ENCODE measurements around the gene VANGL1. TPM values are rescaled to one million over a fixed set of nuclear protein-coding genes. Genes with fewer than 3 reads are reported as not detected.
A peak's percentile ranks its signal among the peaks of the same experiment; 100 is the strongest.

Gene VANGL1
- total RNA-seq (10 to 100 TPM in 2 of 7 donors, 1 to 10 TPM in 5; 1.8 to 10.2 (median 8.8) TPM), polyA plus RNA-seq (10 to 100 TPM in 1 of 2 donors, 1 to 10 TPM in 1; 2.9 to 11.0 TPM)
- long read RNA-seq, donor 1, full-length matches to known transcripts: 33 of 38 reads
- long read RNA-seq, donor 1, partial matches to known transcripts: 1 of 38 reads
- long read RNA-seq, donor 1, other reads (novel, unspliced or antisense): 4 of 38 reads
- long read RNA-seq, donor 2, full-length matches to known transcripts: 1 of 1 reads
- long read RNA-seq, donor 2, partial matches to known transcripts: 0 of 1 reads
- long read RNA-seq, donor 2, other reads (novel, unspliced or antisense): 0 of 1 reads
- long read RNA-seq, donor 3, full-length matches to known transcripts: 6 of 13 reads
- long read RNA-seq, donor 3, partial matches to known transcripts: 0 of 13 reads
- long read RNA-seq, donor 3, other reads (novel, unspliced or antisense): 7 of 13 reads

GRCh38 chr1:115641762-115642167 lies at the start of gene VANGL1:
Gene VANGL1 (plus strand): TSS chr1:115641970. CDS start chr1:115651414, 9,444 bp downstream.
- peak; percentile 47 to 78 (median 70) for DNase-seq
- Histone ChIP-seq H3K9me3 (no peaks in the 10 kb centered on the region), H3K27ac (peak within 1 kb of the TSS in 1 of 2 donors; percentile 52), H3K4me3 (peak within 1 kb of the TSS; percentile 67), H3K27me3 (no peaks in the 10 kb centered on the region), H3K4me1 (ENCODE audit: insufficient read depth) (no peaks in the 10 kb centered on the region), H3K36me3 (no peaks in the 10 kb centered on the region)
- TF ChIP-seq CTCF (IDR thresholded peaks at IDR 0.05): no peak
- TF ChIP-seq POLR2A (IDR thresholded peaks at IDR 0.05): no peak
- no peak for TF ChIP-seq EP300 (IDR thresholded peaks at IDR 0.05)
- intact Hi-C loops (cut with DNase I): no loop called here
- 1 to 6% (median 1%) methylated on average over 20 to 61 of the region's 61 CpGs for WGBS, 3 donors

DNA sequence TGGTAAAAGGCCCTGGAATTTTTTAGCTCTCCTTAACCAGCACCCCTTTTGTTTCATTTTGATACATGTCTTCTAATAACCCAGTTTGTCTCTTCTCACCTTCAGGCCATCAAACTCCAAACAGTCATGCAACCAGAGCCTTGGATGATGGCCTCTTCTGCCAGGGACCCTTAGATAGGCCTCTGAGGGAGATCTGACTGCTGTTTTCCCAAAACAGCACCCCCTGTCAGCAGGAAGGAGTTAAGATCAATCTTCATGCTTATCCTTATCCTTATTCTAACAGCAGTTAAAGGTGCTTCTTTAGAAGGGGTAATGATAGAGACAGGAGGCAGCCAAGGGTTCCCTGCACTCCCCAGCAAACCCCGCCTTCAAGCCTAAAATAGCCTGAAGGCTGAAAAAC lies 49.5 kb upstream of the VANGL1 start:
- 89 to 98% (median 90%) methylated on average over 1 of the region's 1 CpG for WGBS, 3 donors
- H3K27ac ChIP-seq: no peak overlapping the region
- no peaks in the 10 kb centered on the region for H3K36me3 ChIP-seq
- no peak overlapping the region for H3K4me3 ChIP-seq
- no peak for DNase-seq
- H3K4me1 ChIP-seq (ENCODE audit: insufficient read depth): no peaks in the 10 kb centered on the region
- TF ChIP-seq POLR2A (IDR thresholded peaks at IDR 0.05) (no peak), CTCF (IDR thresholded peaks at IDR 0.05) (no peak), EP300 (IDR thresholded peaks at IDR 0.05) (no peak)
- intact Hi-C loops (cut with DNase I): loop anchor here in 3 of 4 donors (10.0 kb wide), 3 partner anchors 457 to 617 kb away; no protein-coding TSS in a partner anchor
- no peaks in the 10 kb centered on the region for H3K9me3 ChIP-seq
- H3K27me3 ChIP-seq: no peaks in the 10 kb centered on the region

DNA sequence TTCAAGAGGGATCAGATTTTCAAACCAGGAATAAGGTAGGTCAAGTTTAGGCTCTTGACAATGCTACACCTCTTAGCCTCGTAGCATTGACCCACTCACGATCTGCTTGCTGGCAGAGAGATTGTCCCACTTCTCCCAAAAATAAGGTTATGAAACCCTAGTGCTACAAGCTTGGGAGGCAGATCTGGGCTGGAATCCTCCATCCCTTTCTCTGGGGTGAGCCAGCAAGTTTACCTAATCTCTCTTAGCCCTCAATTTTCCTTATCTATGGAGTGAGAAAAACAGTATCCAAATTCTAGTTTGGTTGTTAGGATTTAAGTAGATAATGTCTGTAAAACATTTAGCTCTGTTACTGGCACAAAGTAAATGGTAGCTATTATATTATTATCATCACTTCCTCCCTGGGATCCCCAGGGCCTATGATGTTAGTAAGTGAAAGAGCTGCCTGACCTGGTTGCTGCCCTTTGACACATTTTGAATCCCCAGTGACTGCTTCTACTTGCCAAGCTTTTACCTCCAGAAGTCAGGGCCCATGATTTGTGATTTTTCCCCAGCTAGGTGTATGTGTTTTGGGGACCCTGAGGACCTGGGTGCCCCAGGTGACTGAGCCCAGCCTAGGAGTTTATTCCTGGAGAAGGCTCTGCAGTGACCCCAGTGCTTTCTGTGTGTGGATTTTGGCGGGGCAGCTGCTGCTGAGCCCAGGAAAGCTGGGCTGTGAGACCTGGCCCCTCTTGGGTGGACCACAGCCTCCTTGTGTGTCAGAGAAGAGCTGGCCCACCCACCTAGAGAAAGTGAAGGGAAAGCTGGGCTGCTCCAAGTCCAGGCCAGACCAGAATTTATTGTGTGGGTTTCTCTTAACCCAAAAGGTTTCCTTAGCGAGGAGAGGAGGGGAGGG lies 48.2 kb upstream of the VANGL1 start:
- intact Hi-C loops (cut with DNase I): loop anchor here in 3 of 4 donors (10.0 kb wide), 3 partner anchors 459 to 619 kb away; no protein-coding TSS in a partner anchor
- H3K4me1 ChIP-seq (ENCODE audit: insufficient read depth): no peaks in the 10 kb centered on the region
- no peak overlapping the region for H3K4me3 ChIP-seq
- H3K36me3 ChIP-seq: no peaks in the 10 kb centered on the region
- TF ChIP-seq EP300 (IDR thresholded peaks at IDR 0.05) (no peak), POLR2A (IDR thresholded peaks at IDR 0.05) (no peak), CTCF (IDR thresholded peaks at IDR 0.05) (no peak)
- no peak overlapping the region for H3K27ac ChIP-seq
- no peaks in the 10 kb centered on the region for H3K9me3 ChIP-seq
- H3K27me3 ChIP-seq: no peaks in the 10 kb centered on the region
- DNase-seq: no peak
- 80 to 88% (median 87%) methylated on average over 4 of the region's 4 CpGs for WGBS, 3 donors

DNA sequence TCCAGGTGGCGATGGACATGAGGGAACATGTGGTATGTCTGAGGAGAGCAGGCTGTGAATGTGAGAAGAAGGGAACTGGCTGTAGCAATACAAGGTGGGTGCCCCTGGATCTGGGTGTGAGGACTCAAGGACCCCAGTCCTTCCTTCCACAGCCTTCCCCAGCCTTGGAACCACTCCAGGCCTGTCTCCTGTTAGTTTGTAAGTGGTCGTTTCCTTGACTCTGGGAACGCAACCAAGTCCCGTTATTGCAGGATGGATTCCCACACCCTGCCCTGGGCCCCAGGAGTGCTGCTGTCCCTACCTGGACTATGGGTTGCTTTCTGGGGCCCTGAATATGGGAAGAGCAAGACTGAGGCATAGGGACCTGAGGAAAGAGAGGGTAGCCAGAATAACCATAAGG lies 47.2 kb upstream of the VANGL1 start:
- no peaks in the 10 kb centered on the region for H3K9me3 ChIP-seq
- H3K27me3 ChIP-seq: no peaks in the 10 kb centered on the region
- no peaks in the 10 kb centered on the region for H3K4me1 ChIP-seq (ENCODE audit: insufficient read depth)
- TF ChIP-seq POLR2A (IDR thresholded peaks at IDR 0.05) (no peak), CTCF (IDR thresholded peaks at IDR 0.05) (no peak), EP300 (IDR thresholded peaks at IDR 0.05) (no peak)
- no peak overlapping the region for H3K4me3 ChIP-seq
- intact Hi-C loops (cut with DNase I): loop anchor here in 3 of 4 donors (10.0 kb wide), 3 partner anchors 460 to 620 kb away; no protein-coding TSS in a partner anchor
- WGBS, 3 donors: 77 to 93% (median 82%) methylated on average over 4 of the region's 4 CpGs
- no peaks in the 10 kb centered on the region for H3K36me3 ChIP-seq
- H3K27ac ChIP-seq: no peak overlapping the region
- DNase-seq: no peak
